Daoy (cell line): ENCODE results near the gene CDC45. TPM values are rescaled to one million over a fixed set of nuclear protein-coding genes. Genes with fewer than 3 reads are reported as not detected.
A peak's percentile ranks its signal among the peaks of the same experiment; 100 is the strongest.

Experiments
- DNase-seq: peaks from one replicate; pipeline ENCODE4 v3.0.0-alpha.2; 2015; ENCODE audit warnings: low read depth
- total RNA-seq: library from RNA; depleted of rRNA; stranded (reverse); fragments of >200 nt; shearing (Covaris generic); gene quantifications from 2 replicates; pipeline ENCODE4 v1.2.3, GENCODE V29; 2014

Gene CDC45
- total RNA-seq, 1 experiment from 2014 or later: 51.4 TPM

GRCh38 chr22:19494676-19495173, 15.0 kb downstream of the CDC45 start:
- no peak for DNase-seq

- no peak for DNase-seq
These were observed 16.0 kb downstream of the CDC45 start for GRCh38 chr22:19495562-19496323.

GRCh38 chr22:19496324-19496630, 16.6 kb downstream of the CDC45 start:
- DNase-seq: no peak

- DNase-seq: peak; percentile 59
These were observed 17.5 kb downstream of the CDC45 start for GRCh38 chr22:19497245-19497644.

DNA sequence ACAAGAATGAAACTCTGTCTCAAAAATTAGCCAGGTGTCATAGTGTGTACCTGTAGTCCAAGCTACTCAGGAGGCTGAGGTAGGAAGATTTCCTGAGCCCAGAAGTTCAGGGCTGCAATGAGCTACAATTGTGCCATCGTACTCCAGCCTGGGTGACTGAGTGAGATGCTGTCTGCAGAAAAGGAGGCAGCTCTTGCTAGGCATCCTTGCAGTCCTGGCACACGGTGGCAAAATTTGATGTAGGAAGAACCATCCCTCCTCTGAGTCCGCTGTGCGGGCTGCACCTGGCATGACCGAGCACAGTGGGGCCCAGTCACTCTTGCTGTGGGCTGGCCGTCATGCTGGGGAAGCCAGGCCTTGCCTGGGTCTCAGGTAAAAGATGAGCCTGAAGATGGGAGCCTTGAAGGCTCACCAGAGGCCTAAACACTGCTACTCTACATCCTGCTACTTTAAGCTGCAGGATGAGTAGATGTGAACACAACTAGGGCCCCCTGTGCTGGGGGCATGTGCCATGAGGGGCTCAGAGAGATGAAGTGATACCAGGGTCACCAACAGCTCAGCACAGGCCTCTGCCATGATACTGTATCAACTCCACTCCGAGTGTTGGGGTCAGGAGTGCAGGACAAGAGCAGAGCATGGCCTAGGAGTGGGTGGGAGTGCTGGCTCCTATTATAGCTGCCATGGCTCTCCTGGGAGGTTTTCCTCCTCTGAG, 18.6 kb downstream of the CDC45 start:
- DNase-seq: no peak

DNA sequence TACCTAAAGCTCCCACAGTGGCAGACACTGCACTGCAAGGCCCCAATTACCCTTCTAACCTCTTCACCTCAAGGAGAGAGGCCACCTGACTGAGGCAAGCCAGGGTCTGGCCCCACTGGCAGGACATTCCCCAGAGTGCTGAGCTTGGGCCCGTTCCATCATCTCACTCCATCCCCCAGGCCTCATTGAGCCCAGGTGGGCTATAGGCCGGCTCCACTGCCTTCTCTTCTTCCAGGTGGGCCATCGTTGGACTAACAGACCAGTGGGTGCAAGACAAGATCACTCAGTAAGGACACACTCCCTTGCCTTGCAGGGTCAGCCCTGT, 19.1 kb downstream of the CDC45 start:
- no peak for DNase-seq

DNA sequence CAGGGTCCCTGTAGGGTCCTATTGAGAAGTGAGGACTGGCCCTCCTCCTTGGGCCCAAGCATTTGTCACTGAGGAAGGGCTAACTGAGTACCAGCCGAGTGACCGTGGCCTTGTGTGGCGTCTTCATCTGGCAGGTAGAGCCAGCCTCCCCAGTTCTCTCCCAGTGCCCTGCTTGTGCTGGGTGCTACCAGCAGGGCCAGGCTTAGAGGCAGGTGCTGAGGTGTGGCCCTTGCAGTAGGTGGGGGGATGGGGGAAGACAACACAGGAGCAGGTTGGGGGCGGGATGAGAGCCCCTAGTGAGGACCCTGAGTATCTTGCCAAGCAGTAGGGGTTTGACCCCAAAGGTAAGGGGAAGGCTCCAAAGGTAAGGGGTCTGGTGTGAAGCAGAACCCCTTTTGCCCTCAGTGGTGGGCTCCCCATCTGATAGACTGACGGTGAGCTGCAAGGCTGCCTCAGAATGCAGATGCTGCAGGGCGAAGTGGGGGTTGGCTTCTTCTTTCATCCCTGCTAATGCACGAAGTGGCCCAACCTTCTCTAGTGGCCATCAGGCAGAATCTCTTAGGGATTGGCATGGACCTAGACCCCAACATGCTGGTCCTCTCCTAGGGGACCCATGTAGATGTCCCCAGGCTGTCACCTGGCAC, 19.6 kb downstream of the CDC45 start:
- DNase-seq: no peak

DNA sequence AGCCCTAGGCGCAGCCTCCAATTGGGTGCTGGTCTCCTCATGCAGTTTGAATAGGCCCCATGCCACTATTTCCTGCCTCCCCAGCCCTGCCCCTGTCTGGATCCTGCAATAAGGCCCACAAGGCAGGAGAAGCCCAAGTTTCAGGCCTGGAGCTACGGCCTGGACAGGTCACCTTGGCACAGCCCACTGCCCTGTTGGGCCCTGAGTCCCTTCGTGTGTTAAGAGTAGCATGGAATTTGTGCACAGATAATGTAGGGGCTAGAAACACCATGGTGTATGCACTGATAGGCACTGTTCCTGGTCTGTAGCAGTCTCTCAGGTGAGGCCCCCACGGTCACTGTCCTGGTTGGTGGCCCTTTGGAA, 20.1 kb downstream of the CDC45 start:
- DNase-seq: no peak

GRCh38 chr22:19501897-19502447, 22.3 kb downstream of the CDC45 start:
- no peak for DNase-seq

DNA sequence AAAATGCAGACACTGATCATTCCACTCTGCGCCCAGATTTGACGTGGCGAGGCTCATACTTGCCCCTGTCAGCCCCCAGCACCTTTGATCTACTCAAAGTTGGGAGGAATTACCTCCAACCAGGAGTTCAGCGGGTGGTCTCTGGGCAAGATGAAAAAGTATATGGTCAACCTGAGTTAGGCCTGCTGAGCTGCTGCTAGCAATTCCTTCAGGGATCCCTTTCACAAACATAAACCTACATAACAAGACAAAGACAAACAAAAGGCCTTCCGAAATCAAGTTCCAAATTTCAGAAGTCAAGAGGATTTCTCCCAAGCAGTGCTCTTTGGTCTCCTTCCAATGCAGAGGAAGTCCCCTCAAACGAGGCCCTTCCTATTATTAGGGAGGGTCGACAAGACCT, 23.6 kb downstream of the CDC45 start:
- no peak for DNase-seq

- DNase-seq: no peak
These were observed 24.1 kb downstream of the CDC45 start for GRCh38 chr22:19503869-19504268.

- DNase-seq: no peak
These were observed 25.4 kb downstream of the CDC45 start for GRCh38 chr22:19504900-19505734.

DNA sequence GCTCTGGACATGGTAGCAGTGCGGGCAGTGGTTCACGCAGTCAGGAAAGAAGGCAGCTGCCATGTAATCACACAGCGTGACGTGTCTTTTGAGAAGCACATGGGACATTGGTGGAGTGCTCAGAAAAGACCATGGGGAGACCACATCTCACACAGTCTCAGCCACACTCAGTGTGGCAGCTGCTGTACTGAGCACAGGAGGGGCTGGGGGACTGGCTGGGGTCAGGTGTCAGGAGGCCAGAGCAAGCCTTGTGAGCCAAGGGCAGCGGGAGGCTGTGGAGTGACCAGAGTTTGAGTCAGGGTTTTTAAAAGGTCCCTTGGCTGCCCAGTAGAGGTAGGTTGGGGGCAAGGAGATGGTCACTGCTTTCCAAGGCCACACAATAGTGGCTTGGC, 26.0 kb downstream of the CDC45 start:
- no peak for DNase-seq

GRCh38 chr22:19506212-19506611, 26.5 kb downstream of the CDC45 start:
- no peak for DNase-seq

DNA sequence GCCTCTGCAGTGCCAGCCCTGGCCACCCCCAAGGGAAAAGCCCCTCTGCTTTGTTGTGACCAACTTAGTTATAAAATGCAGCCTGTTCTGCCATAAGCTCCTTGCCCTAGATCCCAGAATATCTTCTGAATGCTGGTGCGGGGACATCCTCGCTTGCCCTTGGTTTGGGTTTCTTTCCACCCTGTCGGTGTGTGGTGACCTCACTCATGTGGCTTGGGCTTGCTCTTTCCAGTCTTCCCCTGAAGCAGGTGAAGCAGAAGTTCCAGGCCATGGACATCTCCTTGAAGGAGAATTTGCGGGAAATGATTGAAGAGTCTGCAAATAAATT, 27.8 kb downstream of the CDC45 start:
- DNase-seq: no peak

DNA sequence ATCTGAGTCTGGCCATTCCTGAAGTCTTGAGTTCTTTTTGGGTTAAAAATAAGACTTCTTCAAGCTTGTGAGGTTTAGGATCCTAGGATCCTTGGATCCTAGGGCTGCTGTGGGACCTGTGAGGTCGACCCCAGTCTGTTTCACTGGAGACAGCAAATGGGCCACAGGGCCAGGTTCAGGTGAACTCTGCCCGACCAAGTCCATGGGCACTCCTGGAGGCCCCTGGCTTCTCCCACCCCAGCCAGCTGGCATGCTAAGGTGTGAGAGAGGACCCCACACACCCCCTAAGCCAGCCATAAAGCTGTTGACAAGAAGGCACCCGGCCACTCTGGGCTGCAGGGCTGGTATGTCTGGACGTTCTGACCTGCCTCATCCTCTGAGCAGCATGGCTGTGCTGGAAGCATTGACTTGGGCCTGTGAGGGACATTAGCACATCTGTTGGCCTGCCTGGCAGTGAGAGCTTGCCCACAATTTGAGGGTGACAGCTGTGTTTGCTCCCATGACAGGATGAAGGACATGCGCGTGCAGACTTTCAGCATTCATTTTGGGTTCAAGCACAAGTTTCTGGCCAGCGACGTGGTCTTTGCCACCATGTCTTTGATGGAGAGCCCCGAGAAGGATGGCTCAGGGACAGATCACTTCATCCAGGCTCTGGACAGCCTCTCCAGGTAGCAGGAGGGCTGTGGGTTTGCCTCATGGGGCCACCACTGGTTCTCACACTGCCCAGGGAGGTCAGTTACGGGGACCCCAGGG, 28.5 kb downstream of the CDC45 start:
- DNase-seq: no peak

- no peak for DNase-seq
These were observed 29.5 kb downstream of the CDC45 start for GRCh38 chr22:19509191-19509590.

- no peak for DNase-seq
These were observed 30.2 kb downstream of the CDC45 start for GRCh38 chr22:19509923-19510322.

GRCh38 chr22:19510919-19511341, 31.2 kb downstream of the CDC45 start:
- DNase-seq: no peak

DNA sequence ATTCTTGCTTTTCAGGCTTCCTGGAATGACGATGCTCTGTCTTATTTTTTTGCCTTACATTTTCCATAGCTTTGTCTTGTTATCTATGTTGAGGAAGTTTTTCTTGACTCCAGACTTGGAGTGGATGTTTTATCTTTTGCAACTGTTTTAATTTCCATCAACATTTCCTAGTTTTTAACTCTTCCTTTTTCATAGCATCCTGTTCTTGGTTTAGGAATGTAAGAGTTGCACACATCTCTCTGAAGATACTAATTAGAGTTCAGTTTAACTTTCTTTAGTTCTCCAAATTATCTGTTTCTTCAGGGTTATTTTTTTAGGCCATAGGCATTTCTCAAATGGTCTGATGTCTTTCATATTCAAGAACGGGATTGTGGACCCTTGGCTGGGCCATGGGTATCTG, 34.1 kb downstream of the CDC45 start:
- DNase-seq: no peak

DNA sequence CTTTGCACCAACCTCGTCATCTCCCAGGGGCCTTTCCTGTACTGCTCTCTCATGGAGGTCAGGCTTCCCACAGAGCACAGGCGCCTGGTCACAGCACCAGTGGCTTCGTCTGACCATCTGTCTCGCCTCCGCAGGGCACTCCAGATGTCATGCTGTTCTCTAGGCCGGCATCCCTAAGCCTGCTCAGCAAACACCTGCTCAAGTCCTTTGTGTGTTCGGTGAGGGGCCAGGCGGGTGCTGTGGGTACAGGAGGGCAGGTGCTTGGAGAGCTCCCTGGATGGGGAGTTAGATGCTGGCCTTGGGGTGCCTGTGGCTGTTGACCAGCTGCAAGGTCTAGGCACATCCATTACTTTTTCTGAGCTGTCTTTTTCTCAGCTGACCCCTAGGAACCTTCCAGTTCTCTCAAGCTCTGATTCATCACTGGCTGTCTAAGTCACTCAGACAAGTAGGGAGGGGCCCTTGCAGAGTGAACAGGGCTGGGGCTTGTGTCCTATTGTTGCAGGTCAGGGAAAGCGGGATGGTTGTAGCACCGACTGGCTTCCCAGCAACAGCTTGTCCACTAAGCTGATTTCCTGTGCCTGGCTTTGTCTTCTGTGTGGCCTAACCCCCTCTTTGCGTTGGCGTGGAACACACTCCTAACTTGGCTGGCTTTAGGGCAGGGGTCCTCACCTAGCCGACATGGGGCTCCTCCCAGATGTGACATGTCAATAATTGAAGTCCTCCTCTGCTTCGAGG, 35.3 kb downstream of the CDC45 start:
- no peak for DNase-seq
